Measurements from ENCODE around the gene MAGI2.

MAGI2 gene

DNA sequence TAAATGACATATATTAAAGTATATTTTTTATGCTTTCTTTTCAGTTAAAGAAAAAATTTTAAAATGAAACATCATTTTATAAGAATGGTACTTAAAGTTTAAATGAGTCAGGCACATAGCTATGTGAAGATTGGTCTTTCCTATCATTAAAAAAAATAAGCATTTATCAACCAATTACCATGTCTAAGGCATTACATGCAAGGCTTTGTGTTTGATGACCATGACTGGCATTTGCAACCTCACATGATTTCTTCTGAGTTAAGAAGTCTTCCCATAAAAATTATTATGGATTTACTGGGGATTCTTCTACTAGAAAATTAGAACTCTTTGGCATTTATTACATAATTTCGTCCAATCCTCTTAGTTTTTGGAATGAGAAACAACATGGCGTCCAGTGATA lies 776.1 kb downstream of the MAGI2 start:
- H3K9me3 Mint-ChIP-seq: peaks cover 16% of the 10 kb centered on the region
- H3K27me3 Mint-ChIP-seq: no peaks in the 10 kb centered on the region
- no peaks in the 10 kb centered on the region for H3K4me1 Mint-ChIP-seq
- DNase-seq (ENCODE audit: low spot score in 2 of 2) (no peak), ATAC-seq (replicated peaks; ENCODE audit: extremely low read depth, poor library complexity, severe bottlenecking) (no peak)
- H3K4me3 Mint-ChIP-seq: no peak overlapping the region
- H3K36me3 Mint-ChIP-seq (ENCODE audit: insufficient read depth): no peaks in the 10 kb centered on the region
- no peak overlapping the region for H3K27ac Mint-ChIP-seq (ENCODE audit: low read depth)

DNA sequence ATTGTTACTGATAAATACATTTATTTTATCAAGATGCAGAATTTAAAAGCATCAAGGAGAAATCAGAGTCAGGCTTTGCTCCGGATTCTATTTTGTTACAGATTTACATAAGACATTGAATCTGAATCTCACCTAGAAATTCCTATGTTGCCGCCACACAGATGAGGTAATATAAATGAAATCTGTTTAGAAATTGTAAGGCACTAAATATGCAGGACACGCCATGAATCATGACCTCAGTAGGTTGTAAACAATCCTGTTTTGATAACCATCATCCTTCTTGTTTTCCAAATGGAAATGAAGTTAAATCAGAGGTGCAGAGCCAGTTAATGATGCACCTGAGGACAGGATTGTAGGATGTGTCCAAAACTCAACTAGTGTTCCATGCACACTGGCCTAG lies 778.0 kb downstream of the MAGI2 start:
- Mint-ChIP-seq H3K4me1 (no peaks in the 10 kb centered on the region), H3K36me3 (ENCODE audit: insufficient read depth) (no peaks in the 10 kb centered on the region), H3K27me3 (no peaks in the 10 kb centered on the region), H3K9me3 (peaks cover 16% of the 10 kb centered on the region), H3K4me3 (no peak overlapping the region), H3K27ac (ENCODE audit: low read depth) (no peak overlapping the region)
- ATAC-seq (replicated peaks; ENCODE audit: extremely low read depth, poor library complexity, severe bottlenecking): no peak
- no peak for DNase-seq (ENCODE audit: low spot score in 2 of 2)

DNA sequence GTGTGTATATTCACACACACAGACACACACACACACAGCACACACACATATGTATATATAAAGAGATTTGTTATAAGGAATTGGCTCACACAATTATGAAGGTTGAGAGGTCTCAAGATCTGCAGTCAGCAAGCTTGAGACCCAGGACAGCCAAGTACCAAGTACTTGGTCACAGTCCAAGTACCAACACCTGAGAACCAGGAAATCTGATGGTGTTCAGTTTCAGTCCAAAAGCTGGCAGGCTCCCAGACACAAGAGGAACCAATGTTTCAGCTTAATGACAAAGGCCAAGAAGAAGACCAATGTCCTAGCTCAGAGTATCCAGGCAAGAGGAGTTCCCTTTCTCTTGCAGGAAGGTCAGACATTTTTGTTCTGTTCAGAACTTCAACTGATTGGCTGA lies 780.2 kb downstream of the MAGI2 start:
- H3K27ac Mint-ChIP-seq (ENCODE audit: low read depth): no peak overlapping the region
- peaks cover 7% of the 10 kb centered on the region for H3K9me3 Mint-ChIP-seq
- H3K4me3 Mint-ChIP-seq: no peak overlapping the region
- H3K4me1 Mint-ChIP-seq: no peaks in the 10 kb centered on the region
- no peaks in the 10 kb centered on the region for H3K27me3 Mint-ChIP-seq
- no peak for DNase-seq (ENCODE audit: low spot score in 2 of 2)
- no peaks in the 10 kb centered on the region for H3K36me3 Mint-ChIP-seq (ENCODE audit: insufficient read depth)
- ATAC-seq (replicated peaks; ENCODE audit: extremely low read depth, poor library complexity, severe bottlenecking): no peak

GRCh38 chr7:78662939-78663338 lies 790.5 kb downstream of the MAGI2 start:
- no peak for ATAC-seq (replicated peaks; ENCODE audit: extremely low read depth, poor library complexity, severe bottlenecking)

DNA sequence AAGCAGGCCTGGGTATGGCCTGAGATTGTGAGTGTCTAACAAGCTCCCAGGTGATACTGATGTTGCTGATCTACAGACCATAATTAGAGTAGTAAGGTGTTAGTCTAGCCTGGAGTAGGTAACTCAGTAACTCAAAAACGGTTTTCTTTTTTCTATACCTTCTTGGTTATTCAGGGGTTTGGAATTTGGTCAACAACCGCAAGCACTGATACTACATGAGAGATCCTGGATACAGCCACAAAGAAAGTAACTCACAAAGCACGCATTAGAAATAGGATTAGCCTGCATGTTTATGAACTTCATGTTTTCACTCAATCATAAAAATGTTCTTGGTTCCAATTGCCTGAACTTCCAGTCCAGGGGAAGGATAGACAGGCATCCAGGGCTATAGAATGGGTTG lies 803.5 kb downstream of the MAGI2 start:
- DNase-seq (ENCODE audit: low spot score in 2 of 2) (no peak), ATAC-seq (replicated peaks; ENCODE audit: extremely low read depth, poor library complexity, severe bottlenecking) (no peak)
- Mint-ChIP-seq H3K9me3 (peaks cover 14% of the 10 kb centered on the region), H3K27ac (ENCODE audit: low read depth) (no peak overlapping the region), H3K4me3 (no peak overlapping the region), H3K4me1 (no peaks in the 10 kb centered on the region), H3K36me3 (ENCODE audit: insufficient read depth) (peaks cover 2% of the 10 kb centered on the region), H3K27me3 (no peaks in the 10 kb centered on the region)

More at GRCh38 chr7:78662939-78663338, 790.5 kb downstream of the MAGI2 start:
- no peak overlapping the region for H3K4me3 Mint-ChIP-seq
- H3K27me3 Mint-ChIP-seq: no peaks in the 10 kb centered on the region
- H3K4me1 Mint-ChIP-seq: no peaks in the 10 kb centered on the region
- DNase-seq (ENCODE audit: low spot score in 2 of 2): no peak
- H3K36me3 Mint-ChIP-seq (ENCODE audit: insufficient read depth): no peaks in the 10 kb centered on the region
- H3K9me3 Mint-ChIP-seq: peaks cover 16% of the 10 kb centered on the region
- no peak overlapping the region for H3K27ac Mint-ChIP-seq (ENCODE audit: low read depth)

- H3K27me3 Mint-ChIP-seq: no peaks in the 10 kb centered on the region
- ATAC-seq (replicated peaks; ENCODE audit: extremely low read depth, poor library complexity, severe bottlenecking) (no peak), DNase-seq (ENCODE audit: low spot score in 2 of 2) (no peak)
- no peaks in the 10 kb centered on the region for H3K4me1 Mint-ChIP-seq
- peaks cover 14% of the 10 kb centered on the region for H3K9me3 Mint-ChIP-seq
- H3K36me3 Mint-ChIP-seq (ENCODE audit: insufficient read depth): peaks cover 2% of the 10 kb centered on the region
- no peak overlapping the region for H3K27ac Mint-ChIP-seq (ENCODE audit: low read depth)
- H3K4me3 Mint-ChIP-seq: no peak overlapping the region
Observed at GRCh38 chr7:78649236-78649635, 804.2 kb downstream of the MAGI2 start.

DNA sequence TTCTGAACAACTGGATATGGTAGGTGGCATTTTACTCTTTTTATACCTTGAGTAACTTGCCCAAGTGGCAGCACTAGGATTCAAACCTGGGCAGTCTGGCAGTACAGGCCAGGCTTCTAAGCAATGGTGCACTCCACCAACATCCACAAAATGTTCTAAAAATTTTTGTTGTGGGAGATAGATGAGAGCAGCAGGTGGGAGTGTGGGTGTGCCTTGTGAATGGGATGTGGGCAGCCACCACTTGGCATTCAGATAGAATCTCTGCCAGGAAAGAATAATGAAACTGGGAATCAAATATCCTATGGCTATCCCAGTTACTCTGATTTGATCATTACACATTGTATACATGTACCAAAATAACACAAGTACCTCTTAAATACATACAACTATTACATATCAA lies 810.7 kb downstream of the MAGI2 start:
- no peak for ATAC-seq (replicated peaks; ENCODE audit: extremely low read depth, poor library complexity, severe bottlenecking)
- H3K27ac Mint-ChIP-seq (ENCODE audit: low read depth): no peak overlapping the region
- no peaks in the 10 kb centered on the region for H3K4me1 Mint-ChIP-seq
- no peak for DNase-seq (ENCODE audit: low spot score in 2 of 2)
- no peak overlapping the region for H3K4me3 Mint-ChIP-seq
- H3K36me3 Mint-ChIP-seq (ENCODE audit: insufficient read depth): no peaks in the 10 kb centered on the region
- H3K9me3 Mint-ChIP-seq: peaks cover 17% of the 10 kb centered on the region
- H3K27me3 Mint-ChIP-seq: no peaks in the 10 kb centered on the region

DNA sequence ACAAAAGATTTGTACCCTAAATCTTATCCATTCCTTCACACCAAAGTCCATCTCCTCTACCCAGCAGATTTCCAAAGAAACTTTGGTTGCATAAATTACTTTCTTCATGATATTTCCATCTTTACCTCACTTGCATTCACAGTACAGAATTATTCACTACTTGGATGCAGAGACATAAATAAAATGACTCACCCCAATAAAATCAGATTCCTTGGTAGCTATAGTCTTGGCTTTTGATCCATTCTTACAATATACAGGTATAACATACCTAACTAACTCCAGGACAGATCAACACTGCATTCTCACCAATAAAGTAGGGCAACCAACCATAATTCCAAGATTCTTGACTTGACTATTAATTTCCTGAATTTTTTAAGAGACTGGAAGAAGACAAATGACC lies 815.1 kb downstream of the MAGI2 start:
- Mint-ChIP-seq H3K9me3 (peaks cover 12% of the 10 kb centered on the region), H3K4me1 (no peaks in the 10 kb centered on the region), H3K36me3 (ENCODE audit: insufficient read depth) (no peaks in the 10 kb centered on the region), H3K27me3 (no peaks in the 10 kb centered on the region), H3K4me3 (no peak overlapping the region), H3K27ac (ENCODE audit: low read depth) (no peak overlapping the region)
- ATAC-seq (replicated peaks; ENCODE audit: extremely low read depth, poor library complexity, severe bottlenecking) (no peak), DNase-seq (ENCODE audit: low spot score in 2 of 2) (no peak)

DNA sequence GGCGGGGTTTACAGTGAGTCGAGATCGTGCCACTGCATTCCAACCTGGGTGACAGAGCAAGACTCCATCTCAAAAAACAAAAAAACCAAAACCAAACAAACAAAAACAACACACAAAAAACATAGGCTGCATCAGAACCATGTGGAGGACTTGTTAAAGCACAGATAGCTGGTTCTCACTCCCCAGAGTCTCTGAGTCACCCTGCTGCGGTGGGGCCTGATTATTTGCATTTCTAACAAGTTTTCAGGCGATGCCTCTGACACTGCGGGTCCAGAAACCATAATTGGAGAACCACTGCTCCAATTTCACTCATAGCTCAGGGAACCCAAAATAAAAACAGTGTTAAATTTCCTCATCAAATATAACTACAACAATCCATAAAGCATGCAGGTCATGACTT lies 816.7 kb downstream of the MAGI2 start:
- H3K9me3 Mint-ChIP-seq: peaks cover 11% of the 10 kb centered on the region
- no peaks in the 10 kb centered on the region for H3K4me1 Mint-ChIP-seq
- no peak overlapping the region for H3K27ac Mint-ChIP-seq (ENCODE audit: low read depth)
- no peak overlapping the region for H3K4me3 Mint-ChIP-seq
- ATAC-seq (replicated peaks; ENCODE audit: extremely low read depth, poor library complexity, severe bottlenecking) (no peak), DNase-seq (ENCODE audit: low spot score in 2 of 2) (no peak)
- no peaks in the 10 kb centered on the region for H3K36me3 Mint-ChIP-seq (ENCODE audit: insufficient read depth)
- H3K27me3 Mint-ChIP-seq: no peaks in the 10 kb centered on the region

DNA sequence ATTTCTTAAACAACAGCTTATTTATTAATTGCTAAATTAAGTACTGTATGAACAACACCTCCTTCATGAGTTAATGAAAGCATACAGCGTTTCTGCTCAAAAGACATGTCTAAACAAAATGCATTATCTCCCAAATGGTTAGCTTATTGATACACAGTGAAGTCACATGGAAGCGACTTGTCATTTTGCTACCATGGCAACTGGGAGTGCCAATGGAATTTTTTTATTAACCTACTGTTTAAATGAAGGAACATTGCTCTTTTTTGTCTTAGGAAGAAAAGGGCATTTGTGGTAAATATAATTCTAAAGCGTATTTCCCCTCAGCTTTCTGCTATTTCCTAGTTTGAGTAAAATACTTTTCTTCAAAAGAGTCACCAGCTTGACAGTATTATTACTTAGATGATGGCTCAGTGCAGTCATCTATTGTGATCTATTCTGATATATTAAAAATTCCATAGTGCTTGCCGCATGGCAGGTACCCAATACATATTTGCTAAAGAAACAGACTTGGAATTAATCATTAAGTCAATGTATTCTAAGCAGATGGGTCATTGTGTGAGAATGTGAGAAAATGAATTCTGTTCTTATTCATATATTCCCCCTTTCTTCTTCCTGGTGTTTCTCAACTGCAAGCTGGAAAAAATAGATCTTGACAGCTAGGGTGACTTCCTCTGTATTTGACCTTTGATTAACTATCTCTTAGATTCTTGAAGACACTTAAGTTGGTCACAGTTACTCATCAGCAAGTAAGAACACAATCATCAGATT lies 818.3 kb downstream of the MAGI2 start:
- H3K4me1 Mint-ChIP-seq: no peaks in the 10 kb centered on the region
- DNase-seq (ENCODE audit: low spot score in 2 of 2) (no peak), ATAC-seq (replicated peaks; ENCODE audit: extremely low read depth, poor library complexity, severe bottlenecking) (no peak)
- H3K9me3 Mint-ChIP-seq: peaks cover 13% of the 10 kb centered on the region
- H3K36me3 Mint-ChIP-seq (ENCODE audit: insufficient read depth): no peaks in the 10 kb centered on the region
- no peak overlapping the region for H3K4me3 Mint-ChIP-seq
- H3K27me3 Mint-ChIP-seq: no peaks in the 10 kb centered on the region
- H3K27ac Mint-ChIP-seq (ENCODE audit: low read depth): no peak overlapping the region

DNA sequence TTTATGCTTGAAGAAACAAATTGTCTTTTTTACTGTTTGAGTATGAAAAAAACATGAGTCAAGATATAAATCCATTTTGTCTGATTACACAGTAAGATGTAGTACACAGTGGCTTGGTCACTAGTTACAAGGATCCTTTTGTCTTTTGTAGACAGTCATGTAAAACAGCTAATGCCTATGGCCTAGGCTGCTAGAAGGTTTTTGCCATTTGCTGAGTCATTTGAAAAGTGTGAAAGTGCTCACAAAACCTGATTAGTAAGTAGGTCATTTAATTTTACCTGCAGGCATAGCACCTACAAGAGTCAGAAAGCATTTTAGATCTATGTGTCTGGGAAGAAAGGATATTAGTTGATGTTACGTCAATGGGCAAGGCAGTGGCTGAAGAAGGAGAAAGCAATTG lies 819.4 kb downstream of the MAGI2 start:
- ATAC-seq (replicated peaks; ENCODE audit: extremely low read depth, poor library complexity, severe bottlenecking) (no peak), DNase-seq (ENCODE audit: low spot score in 2 of 2) (no peak)
- H3K27me3 Mint-ChIP-seq: no peaks in the 10 kb centered on the region
- H3K9me3 Mint-ChIP-seq: peaks cover 20% of the 10 kb centered on the region
- no peaks in the 10 kb centered on the region for H3K4me1 Mint-ChIP-seq
- no peak overlapping the region for H3K27ac Mint-ChIP-seq (ENCODE audit: low read depth)
- no peaks in the 10 kb centered on the region for H3K36me3 Mint-ChIP-seq (ENCODE audit: insufficient read depth)
- no peak overlapping the region for H3K4me3 Mint-ChIP-seq

DNA sequence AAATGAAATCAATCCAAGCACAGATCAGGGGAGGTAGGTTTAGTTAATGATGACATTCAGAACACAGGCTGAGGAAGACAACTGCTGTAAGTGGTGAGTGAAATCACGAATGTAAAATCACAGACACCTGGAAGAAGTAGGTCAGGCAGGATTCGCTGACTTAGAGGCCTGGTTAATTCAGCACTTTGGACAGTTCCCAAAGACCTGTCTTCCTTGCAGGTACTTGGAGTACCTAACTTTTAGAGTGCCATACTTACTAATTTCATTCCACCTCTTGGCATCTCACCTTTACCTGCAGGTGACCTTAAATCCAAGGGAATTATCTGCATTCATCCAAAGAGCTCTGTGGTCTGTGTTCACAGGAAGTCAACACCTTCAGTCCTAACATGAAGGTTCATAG lies 832.5 kb downstream of the MAGI2 start:
- no peaks in the 10 kb centered on the region for H3K36me3 Mint-ChIP-seq (ENCODE audit: insufficient read depth)
- H3K4me3 Mint-ChIP-seq: no peak overlapping the region
- H3K4me1 Mint-ChIP-seq: no peaks in the 10 kb centered on the region
- DNase-seq (ENCODE audit: low spot score in 2 of 2) (no peak), ATAC-seq (replicated peaks; ENCODE audit: extremely low read depth, poor library complexity, severe bottlenecking) (no peak)
- H3K9me3 Mint-ChIP-seq: peaks cover 5% of the 10 kb centered on the region
- no peak overlapping the region for H3K27ac Mint-ChIP-seq (ENCODE audit: low read depth)
- no peaks in the 10 kb centered on the region for H3K27me3 Mint-ChIP-seq

- no peaks in the 10 kb centered on the region for H3K4me1 Mint-ChIP-seq
- H3K4me3 Mint-ChIP-seq: no peak overlapping the region
- no peaks in the 10 kb centered on the region for H3K36me3 Mint-ChIP-seq (ENCODE audit: insufficient read depth)
- no peaks in the 10 kb centered on the region for H3K27me3 Mint-ChIP-seq
- H3K9me3 Mint-ChIP-seq: peaks cover 5% of the 10 kb centered on the region
- no peak for DNase-seq (ENCODE audit: low spot score in 2 of 2)
- no peak for ATAC-seq (replicated peaks; ENCODE audit: extremely low read depth, poor library complexity, severe bottlenecking)
- no peak overlapping the region for H3K27ac Mint-ChIP-seq (ENCODE audit: low read depth)
Observed at GRCh38 chr7:78616539-78616938, 836.9 kb downstream of the MAGI2 start.

All from central memory CD8-positive, alpha-beta T cell (primary cell).